IPS-NIHi7 (cell line): ENCODE measurements around the gene RAG2.
"Not testable (repeated sequence)": the region's sequence is repeated elsewhere in the genome, so short reads cannot be mapped to it uniquely, and the experiment has no call there.

Experiments used
- DNase-seq: peaks from one replicate; pipeline ENCODE4 v3.0.0; 2012; ENCODE audit warnings: mixed read lengths; ENCODE audit errors: extremely low spot score

Gene RAG2

GRCh38 chr11:36600180-36600579, 2.1 kb upstream of the RAG2 start:
- DNase-seq: no peak

- no peak for DNase-seq
Measured at GRCh38 chr11:36596880-36597279, 1.2 kb downstream of the RAG2 start.

GRCh38 chr11:36594316-36594989, 3.6 kb downstream of the RAG2 start, which contains the start of gene IFTAP:
Gene IFTAP (plus strand): TSS chr11:36594502. CDS start chr11:36610104, 15,602 bp downstream.
- peak; percentile 11 for DNase-seq

GRCh38 chr11:36591433-36591832, 6.6 kb downstream of the RAG2 start:
- no peak for DNase-seq

DNA sequence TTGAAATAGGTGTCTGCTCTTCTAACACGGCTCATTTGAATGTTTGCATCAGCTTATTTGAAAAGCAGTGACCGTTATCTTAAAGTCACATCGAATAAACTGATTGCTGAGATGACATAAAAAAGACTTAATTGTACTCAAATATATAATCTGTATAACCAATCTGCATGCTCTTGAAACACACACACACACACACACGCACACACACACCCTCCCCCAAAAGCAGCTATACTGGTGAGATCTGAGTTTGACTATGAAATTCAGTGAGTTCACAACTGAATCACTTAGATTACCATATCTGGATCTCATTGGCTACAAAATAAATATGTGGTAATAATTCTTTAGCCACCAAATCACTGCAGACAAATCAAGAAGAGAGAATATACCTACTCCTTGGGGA, 7.5 kb downstream of the RAG2 start:
- DNase-seq: no peak

GRCh38 chr11:36588099-36588498, 9.9 kb downstream of the RAG2 start:
- DNase-seq: no peak

GRCh38 chr11:36586543-36586942, 11.5 kb downstream of the RAG2 start:
- no peak for DNase-seq

GRCh38 chr11:36583667-36584066, 14.4 kb downstream of the RAG2 start:
- no peak for DNase-seq

GRCh38 chr11:36581536-36581935, 16.5 kb downstream of the RAG2 start:
- DNase-seq: no peak

GRCh38 chr11:36578458-36578857, 19.6 kb downstream of the RAG2 start:
- no peak for DNase-seq

- DNase-seq: no peak
Measured at GRCh38 chr11:36577859-36578258, 20.2 kb downstream of the RAG2 start.

- DNase-seq: no peak
Measured at GRCh38 chr11:36577373-36577772, 20.7 kb downstream of the RAG2 start.

DNA sequence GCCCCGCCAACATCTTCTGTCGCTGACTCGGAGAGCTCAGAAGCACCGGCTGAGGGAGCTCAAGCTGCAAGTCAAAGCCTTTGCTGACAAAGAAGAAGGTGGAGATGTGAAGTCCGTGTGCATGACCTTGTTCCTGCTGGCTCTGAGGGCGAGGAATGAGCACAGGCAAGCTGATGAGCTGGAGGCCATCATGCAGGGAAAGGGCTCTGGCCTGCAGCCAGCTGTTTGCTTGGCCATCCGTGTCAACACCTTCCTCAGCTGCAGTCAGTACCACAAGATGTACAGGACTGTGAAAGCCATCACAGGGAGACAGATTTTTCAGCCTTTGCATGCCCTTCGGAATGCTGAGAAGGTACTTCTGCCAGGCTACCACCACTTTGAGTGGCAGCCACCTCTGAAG, 23.6 kb downstream of the RAG2 start:
- DNase-seq: no peak

GRCh38 chr11:36569095-36569494, 28.9 kb downstream of the RAG2 start:
- DNase-seq: no peak

GRCh38 chr11:36567694-36568093, 30.3 kb downstream of the RAG2 start, which contains the start of gene RAG1:
Gene RAG1 (plus strand): TSS chr11:36568007. CDS start chr11:36573305, 5,298 bp downstream.
- DNase-seq: no peak

GRCh38 chr11:36566407-36567053, 31.5 kb downstream of the RAG2 start:
- no peak for DNase-seq

DNA sequence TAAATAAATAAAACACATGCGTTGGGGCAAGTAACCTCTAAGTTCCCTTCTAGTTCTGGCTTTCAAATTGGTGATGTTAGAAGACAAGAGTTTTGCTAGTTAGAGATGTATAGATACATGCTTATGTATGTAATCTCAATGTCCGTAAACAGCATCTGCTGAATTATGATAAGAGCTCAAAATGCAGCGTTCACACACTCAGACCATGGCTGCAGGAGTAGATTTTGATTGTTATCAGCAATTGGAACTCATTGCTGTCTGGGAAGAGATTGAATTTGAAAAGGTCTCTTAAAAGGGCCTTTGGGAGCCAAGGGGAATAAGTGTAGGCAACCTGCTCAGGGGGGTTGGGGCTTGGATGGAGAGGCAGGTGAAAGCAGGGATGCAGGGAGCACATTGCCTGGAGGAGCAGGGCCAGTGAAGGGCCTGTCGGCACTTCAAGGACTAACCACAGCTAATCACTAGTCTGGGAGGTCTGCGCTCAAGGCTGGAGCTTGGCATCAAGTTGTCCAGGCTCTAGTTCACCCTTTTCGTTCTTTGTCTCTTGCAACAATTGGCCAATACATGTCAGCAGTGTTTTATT, 32.9 kb downstream of the RAG2 start:
- no peak for DNase-seq

DNA sequence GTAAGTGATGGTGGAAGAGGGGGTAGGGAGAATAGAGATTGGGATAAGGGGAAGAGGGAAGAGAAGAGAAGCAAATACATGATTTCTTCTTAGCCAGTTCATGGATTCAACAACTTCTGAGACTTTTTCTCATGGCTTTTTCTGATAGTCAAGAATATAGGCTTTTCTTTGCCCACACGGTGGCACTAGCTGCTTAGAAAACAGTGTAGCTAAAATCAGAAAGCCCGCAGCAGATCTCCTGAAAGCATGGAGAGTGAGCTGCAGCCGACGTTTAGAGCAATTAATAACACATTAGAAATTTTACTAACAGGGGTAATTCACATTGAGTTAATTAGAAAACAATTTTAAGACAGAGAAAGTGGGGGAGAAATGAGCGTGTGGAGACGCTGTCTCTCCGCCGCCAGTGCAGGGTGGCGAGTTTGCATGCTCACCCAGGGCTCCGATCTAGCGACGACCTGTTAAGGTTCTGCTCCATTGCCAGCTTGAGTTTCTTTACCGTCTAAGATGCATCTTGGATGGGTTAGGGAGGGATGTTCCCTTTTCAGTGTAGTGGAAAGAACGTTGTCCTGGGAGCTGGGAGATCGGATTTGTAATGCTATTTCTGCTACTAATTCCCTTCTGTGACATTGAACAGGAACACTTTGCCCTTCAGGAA, 33.5 kb downstream of the RAG2 start:
- DNase-seq: no peak

- DNase-seq: no peak
Measured at GRCh38 chr11:36558571-36559413, 39.2 kb downstream of the RAG2 start.

GRCh38 chr11:36557991-36558390, 40.0 kb downstream of the RAG2 start:
- no peak for DNase-seq

DNA sequence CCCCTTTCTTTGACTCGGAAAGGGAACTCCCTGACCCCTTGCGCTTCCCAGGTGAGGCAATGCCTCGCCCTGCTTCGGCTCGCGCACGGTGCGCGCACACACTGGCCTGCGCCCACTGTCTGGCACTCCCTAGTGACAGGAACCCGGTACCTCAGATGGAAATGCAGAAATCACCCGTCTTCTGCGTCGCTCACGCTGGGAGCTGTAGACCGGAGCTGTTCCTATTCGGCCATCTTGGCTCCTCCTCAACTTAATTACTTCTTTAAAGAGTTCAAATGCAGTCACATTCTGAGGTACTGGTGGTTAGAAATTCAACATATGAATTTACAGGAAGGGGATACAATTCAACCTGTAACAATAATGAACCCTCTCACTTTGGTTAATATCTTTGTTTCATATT, 40.6 kb downstream of the RAG2 start:
- DNase-seq: not testable (repeated sequence)
